HepG2 (cell line): ENCODE results near the gene UBXN2A. TPM values are rescaled to one million over a fixed set of nuclear protein-coding genes. Genes with fewer than 3 reads are reported as not detected.

Experiments
- ATAC-seq: fragments of 200-7000 bp; cut with Tn5 transposase; 3 replicates; pipeline ENCODE4 v1.9.1; 2020; ENCODE audit warnings: mild to moderate bottlenecking, moderate library complexity
- BruUV-seq: library from RNA; stranded (reverse); fragments of 400-500 nt; replicated peaks from 2 replicates; lab custom pipeline; 2021; lab: Mats Ljungman, UMichigan
- CTCF ChIA-PET: fragments of 300-600 bp; formaldehyde crosslinking; extraction: SDS; loops from one replicate; lab custom pipeline; 2021; ENCODE audit warnings: low total read pairs, inconsistent platforms, low intra/inter-chr PET ratio; lab: Yijun Ruan, JAX
- POLR2A ChIA-PET: fragments of 350-600 bp; sonication (Branson Sonifier 250); formaldehyde crosslinking; loops from one replicate; lab custom pipeline; 2020; ENCODE audit warnings: antibody characterized with exemption, inconsistent platforms; lab: Yijun Ruan, JAX
- DNase-seq: peaks from one replicate; pipeline ENCODE4 v3.0.0-alpha.2; 2015; ENCODE audit warnings: low spot score
- FAIRE-seq: peaks from 3 replicates; lab custom pipeline; 2011; peaks lifted over from hg19 to GRCh38; lab: Jason Lieb, UNC
- H2AFZ ChIP-seq: one replicate; pipeline ENCODE4 v1.6.1; 2011; ENCODE audit warnings: low read length, inconsistent platforms
- H3K27ac ChIP-seq: fragments of 300-600 bp; 3 replicates; pipeline ENCODE4 v1.8.0; 2011; ENCODE audit warnings: mixed run types, mild to moderate bottlenecking, mixed read lengths, low read length, inconsistent platforms; ENCODE audit not compliant: insufficient read depth; ENCODE audit errors: extremely low read length
- H3K27me3 ChIP-seq, 2 experiments: fragments of 200-600 bp in 1 of 2; 2 replicates in 1 of 2; 3 replicates in 1 of 2; pipeline versions ENCODE4 v1.6.0 to v1.8.0; 2011; ENCODE audit warnings: low read length in 2 of 2, mild to moderate bottlenecking in 2 of 2, moderate library complexity in 2 of 2, inconsistent platforms in 1 of 2; ENCODE audit not compliant: insufficient read depth in 2 of 2, control insufficient read depth in 1 of 2
- H3K36me3 ChIP-seq, 2 experiments: fragments of 200-600 bp in 1 of 2; replicated peaks in 1 of 2; 2 replicates in 1 of 2; 3 replicates in 1 of 2; pipeline versions ENCODE4 v1.5.1 to v1.8.0; 2011; ENCODE audit warnings: low read length in 2 of 2, inconsistent platforms in 1 of 2; ENCODE audit not compliant: insufficient read depth in 2 of 2, control insufficient read depth in 1 of 2
- H3K4me1 ChIP-seq: 2 replicates; pipeline ENCODE4 v1.5.1; 2012; ENCODE audit warnings: low read length, inconsistent platforms; ENCODE audit not compliant: insufficient read depth
- H3K4me2 ChIP-seq: 2 replicates; pipeline ENCODE4 v1.6.0; 2011; ENCODE audit warnings: low read depth, low read length, inconsistent platforms
- H3K4me3 ChIP-seq, 3 experiments: fragments of 200-600 bp in 1 of 3; sonication (generic), shearing (Covaris generic) in 1 of 3; replicated peaks in 1 of 3; 2 replicates each; pipeline ENCODE4 v1.5.1; 2011 to 2016; ENCODE audit warnings: low read length in 3 of 3, inconsistent platforms in 2 of 3, low read depth in 2 of 3, mild to moderate bottlenecking in 2 of 3, control low read depth in 1 of 3, mixed read lengths in 1 of 3; ENCODE audit not compliant: insufficient read depth in 1 of 3
- H3K79me2 ChIP-seq: one replicate; pipeline ENCODE4 v1.6.1; 2011; ENCODE audit warnings: low read length, inconsistent platforms; ENCODE audit not compliant: insufficient read depth
- H3K9ac ChIP-seq: 2 replicates; pipeline ENCODE4 v1.6.0; 2011; ENCODE audit warnings: mild to moderate bottlenecking, low read depth, low read length, inconsistent platforms; ENCODE audit not compliant: insufficient read depth
- H3K9me3 ChIP-seq: 2 replicates; pipeline ENCODE4 v1.5.1; 2012; ENCODE audit warnings: mild to moderate bottlenecking, low read length
- H4K20me1 ChIP-seq: 2 replicates; pipeline ENCODE4 v1.6.0; 2011; ENCODE audit warnings: inconsistent platforms, mild to moderate bottlenecking, low read length, moderate library complexity; ENCODE audit not compliant: insufficient read depth
- ARNT2 ChIP-seq: sonication (generic); formaldehyde crosslinking; IDR thresholded peaks from 2 replicates; pipeline ENCODE4 v1.8.0; 2022; ENCODE audit warnings: mild to moderate bottlenecking, low read depth, missing genetic modification reagents, moderate library complexity
- ATF7 ChIP-seq, 2 experiments: fragments of 450-650 bp in 1 of 2; sonication (generic) in 1 of 2; formaldehyde crosslinking in 1 of 2; IDR thresholded peaks; 2 replicates each; pipeline versions ENCODE4 v1.4.0 to v1.6.1; 2016 to 2020; ENCODE audit warnings: antibody characterized with exemption in 1 of 2, mild to moderate bottlenecking in 1 of 2, missing genetic modification reagents in 1 of 2
- KAT7 ChIP-seq: IDR thresholded peaks from 2 replicates; pipeline ENCODE4 v1.6.1; 2018; ENCODE audit warnings: borderline replicate concordance, missing compliant biosample characterization
- MIER3 ChIP-seq: IDR thresholded peaks from 2 replicates; pipeline ENCODE4 v1.6.1; 2016; ENCODE audit warnings: missing compliant biosample characterization, borderline replicate concordance
- SMC3 ChIP-seq: IDR thresholded peaks from 2 replicates; pipeline ENCODE4 v1.6.1; 2011; ENCODE audit warnings: low read length, improper control_type of control experiment
- TEAD3 ChIP-seq: optimal IDR thresholded peaks from 2 replicates; pipeline ENCODE3; 2016; ENCODE audit warnings: borderline replicate concordance
- ZNF232 ChIP-seq: sonication (generic); formaldehyde crosslinking; IDR thresholded peaks from 2 replicates; pipeline ENCODE4 v1.4.0; 2020; ENCODE audit warnings: missing genetic modification reagents, borderline replicate concordance
- ZNF235 ChIP-seq: sonication (generic); formaldehyde crosslinking; IDR thresholded peaks from 2 replicates; pipeline ENCODE4 v1.8.1; 2023; ENCODE audit warnings: mild to moderate bottlenecking, missing genetic modification reagents, borderline replicate concordance
- ZNF501 ChIP-seq: sonication (generic); formaldehyde crosslinking; IDR thresholded peaks from 2 replicates; pipeline ENCODE4 v1.5.1; 2020; ENCODE audit warnings: mild to moderate bottlenecking, moderate library complexity, missing genetic modification reagents
- ZNF530 ChIP-seq: sonication (generic); formaldehyde crosslinking; IDR thresholded peaks from 2 replicates; pipeline ENCODE4 v1.5.0; 2020; ENCODE audit warnings: low read depth, mild to moderate bottlenecking, missing genetic modification reagents
- ZNF549 ChIP-seq: sonication (generic); formaldehyde crosslinking; IDR thresholded peaks from 2 replicates; pipeline ENCODE4 v1.5.0; 2020; ENCODE audit warnings: missing genetic modification reagents
- ZNF598 ChIP-seq: sonication (generic); formaldehyde crosslinking; IDR thresholded peaks from 2 replicates; pipeline ENCODE4 v1.5.1; 2020; ENCODE audit warnings: mild to moderate bottlenecking, missing genetic modification reagents, borderline replicate concordance
- ZNF614 ChIP-seq: IDR thresholded peaks from 2 replicates; pipeline ENCODE4 v1.6.1; 2018; ENCODE audit warnings: missing biosample characterization, missing genetic modification reagents, inconsistent platforms, borderline replicate concordance
- ZNF773 ChIP-seq: sonication (generic); formaldehyde crosslinking; IDR thresholded peaks from 2 replicates; pipeline ENCODE4 v1.4.0; 2020; ENCODE audit warnings: missing genetic modification reagents, borderline replicate concordance
- ZNF780A ChIP-seq: sonication (generic); formaldehyde crosslinking; IDR thresholded peaks from 2 replicates; pipeline ENCODE4 v1.8.0; 2022; ENCODE audit warnings: mild to moderate bottlenecking, missing genetic modification reagents, moderate library complexity
- ZNF878 ChIP-seq: sonication (generic); formaldehyde crosslinking; IDR thresholded peaks from 2 replicates; pipeline ENCODE4 v1.8.1; 2023; ENCODE audit warnings: mild to moderate bottlenecking, missing genetic modification reagents, moderate library complexity
- WGBS: methylation state at CpG from one replicate; pipeline ENCODE4 v1.1.6; 2017; ENCODE audit warnings: low lambda C conversion rate; 5-methylcytosine and 5-hydroxymethylcytosine counted together
- in situ Hi-C: cut with HindIII; loops from 2 replicates; pipeline ENCODE4 v1.10.0; 2017; ENCODE audit warnings: low pct_unique_long_range_greater_than_20kb; ENCODE audit not compliant: extremely low pct_ligation_motif_present
- intact Hi-C: fragments of 100-400 bp; cut with micrococcal nuclease; formaldehyde crosslinking; loops from one replicate; pipeline ENCODE4 v1.10.0; 2022; ENCODE audit not compliant: unreplicated experiment
- polyA plus RNA-seq, 8 experiments: library from polyadenylated mRNA; depleted of rRNA in 3 of 8; stranded (reverse) in 7 of 8; unstranded in 1 of 8; fragments of >200 nt; fragmentation: Illumina TruSeq in 4 of 8; extraction: Trizol in 4 of 8; gene quantifications; 2 replicates each; pipeline versions ENCODE4 v1.2.1 to v1.2.3, GENCODE V29; 2011 to 2016; ENCODE audit warnings: low read depth in 4 of 8, missing spikeins in 1 of 8, mixed read lengths in 1 of 8; ENCODE audit not compliant: insufficient read depth in 1 of 8
- total RNA-seq, 5 experiments: library from RNA; depleted of rRNA; stranded (reverse); fragments of >200 nt; fragmentation: Illumina TruSeq; extraction: Trizol; gene quantifications; 2 replicates each; pipeline ENCODE4 v1.2.3, GENCODE V29; 2016; ENCODE audit warnings: low read depth in 1 of 5
- TF ChIP-seq, protein P1 (sequence below): sonication (generic); formaldehyde crosslinking; IDR thresholded peaks from 2 replicates; pipeline ENCODE4 v1.8.0; 2022; ENCODE audit warnings: mild to moderate bottlenecking, missing genetic modification reagents; ENCODE audit not compliant: insufficient replicate concordance
- TF ChIP-seq, protein P2 (sequence below): sonication (generic); formaldehyde crosslinking; IDR thresholded peaks from 2 replicates; pipeline ENCODE4 v1.5.1; 2020; ENCODE audit warnings: mild to moderate bottlenecking, missing genetic modification reagents, moderate library complexity
- TF ChIP-seq, protein P3 (sequence below): sonication (generic); formaldehyde crosslinking; IDR thresholded peaks from 2 replicates; pipeline ENCODE4 v1.5.0; 2020; ENCODE audit warnings: missing genetic modification reagents
- TF ChIP-seq, protein P4 (sequence below): sonication (generic); formaldehyde crosslinking; IDR thresholded peaks from 2 replicates; pipeline ENCODE4 v1.4.0; 2020; ENCODE audit warnings: missing genetic modification reagents; ENCODE audit errors: not compliant biosample characterization

The UBXN2A gene
- total and polyA plus RNA-seq, 2 of the 13 experiments (the other 11 are each of a cell fraction or from before 2014, with no cell fraction given) = 8.3 to 20.9 TPM

DNA sequence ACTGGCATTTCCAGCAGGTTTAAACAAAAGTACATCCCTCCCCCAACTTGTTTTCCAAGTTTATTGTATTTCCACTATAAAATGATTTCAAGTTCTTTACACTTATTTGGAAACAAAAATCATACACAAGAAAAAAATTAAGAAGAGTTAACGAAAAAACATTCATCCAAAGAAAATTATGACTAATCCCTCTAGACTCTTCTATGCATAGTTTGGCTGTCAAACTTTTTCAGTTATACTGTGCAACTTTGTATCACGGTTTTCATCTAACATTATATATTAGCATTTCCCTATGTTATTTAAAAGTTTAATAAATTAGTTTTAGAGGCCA is 106.3 kb downstream of the UBXN2A start:
- H3K79me2 ChIP-seq = peaks cover 36% of the 10 kb centered on the region
- H3K4me3 ChIP-seq = peak overlapping the region; percentile 84 to 93 (median 88)
- WGBS = 2% methylated on average over 2 of the region's 2 CpGs
- no peaks in the 10 kb centered on the region for H4K20me1 ChIP-seq
- intact Hi-C loops = loop anchor here (2.0 kb wide), 1 partner anchor 32 kb away; no protein-coding TSS in a partner anchor
- H3K4me1 ChIP-seq = peaks cover 53% of the 10 kb centered on the region
- FAIRE-seq (no peak), ATAC-seq (no peak), DNase-seq (no peak)
- H3K9me3 ChIP-seq = no peaks in the 10 kb centered on the region
- H3K36me3 ChIP-seq = no peaks in the 10 kb centered on the region
- ChIA-PET CTCF (no interaction called here), POLR2A (interaction anchor here (0.8 to 5.4 kb wide), 12 partner anchors 12 to 119 kb away, joined by 3 to 91 read pairs (median 16); partner anchors contain the start of genes ATAD2B, SF3B6, TP53I3 and UBXN2A)
- peak overlapping the region; percentile 84 for H3K4me2 ChIP-seq
- no TSS peak for BruUV-seq
- no peak overlapping the region for H2AFZ ChIP-seq
- in situ Hi-C loops = no loop called here
- H3K27me3 ChIP-seq = no peaks in the 10 kb centered on the region; a peak in 2 of 5 replicates
- peak overlapping the region; percentile 90 for H3K27ac ChIP-seq
- peak overlapping the region; percentile 83 for H3K9ac ChIP-seq
- TF ChIP-seq ZNF878 (CRISPR knock-in tag) (no peak), ATF7 (IDR thresholded peaks at IDR 0.05) (no peak), ATF7 (CRISPR knock-in tag; IDR thresholded peaks at IDR 0.05) (no peak), ZNF598 (CRISPR knock-in tag) (no peak), KAT7 (CRISPR knock-in tag) (no peak), SMC3 (no peak), ZNF235 (CRISPR knock-in tag) (no peak), ZNF232 (no peak), TEAD3 (CRISPR knock-in tag) (no peak), ZNF780A (CRISPR knock-in tag) (peak; percentile 72; the same call in 1 of the 2 replicates), ARNT2 (CRISPR knock-in tag) (0 out of 2 replicates have a peak, but pooled peaks have one; percentile 2), ZNF773 (no peak), MIER3 (CRISPR knock-in tag) (no peak), ZNF530 (CRISPR knock-in tag) (no peak), ZNF614 (CRISPR knock-in tag) (no peak), ZNF549 (CRISPR knock-in tag) (no peak), ZNF501 (no peak)
- TF ChIP-seq, protein P1, sequence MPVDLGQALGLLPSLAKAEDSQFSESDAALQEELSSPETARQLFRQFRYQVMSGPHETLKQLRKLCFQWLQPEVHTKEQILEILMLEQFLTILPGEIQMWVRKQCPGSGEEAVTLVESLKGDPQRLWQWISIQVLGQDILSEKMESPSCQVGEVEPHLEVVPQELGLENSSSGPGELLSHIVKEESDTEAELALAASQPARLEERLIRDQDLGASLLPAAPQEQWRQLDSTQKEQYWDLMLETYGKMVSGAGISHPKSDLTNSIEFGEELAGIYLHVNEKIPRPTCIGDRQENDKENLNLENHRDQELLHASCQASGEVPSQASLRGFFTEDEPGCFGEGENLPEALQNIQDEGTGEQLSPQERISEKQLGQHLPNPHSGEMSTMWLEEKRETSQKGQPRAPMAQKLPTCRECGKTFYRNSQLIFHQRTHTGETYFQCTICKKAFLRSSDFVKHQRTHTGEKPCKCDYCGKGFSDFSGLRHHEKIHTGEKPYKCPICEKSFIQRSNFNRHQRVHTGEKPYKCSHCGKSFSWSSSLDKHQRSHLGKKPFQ = no peak
- TF ChIP-seq, protein P2, sequence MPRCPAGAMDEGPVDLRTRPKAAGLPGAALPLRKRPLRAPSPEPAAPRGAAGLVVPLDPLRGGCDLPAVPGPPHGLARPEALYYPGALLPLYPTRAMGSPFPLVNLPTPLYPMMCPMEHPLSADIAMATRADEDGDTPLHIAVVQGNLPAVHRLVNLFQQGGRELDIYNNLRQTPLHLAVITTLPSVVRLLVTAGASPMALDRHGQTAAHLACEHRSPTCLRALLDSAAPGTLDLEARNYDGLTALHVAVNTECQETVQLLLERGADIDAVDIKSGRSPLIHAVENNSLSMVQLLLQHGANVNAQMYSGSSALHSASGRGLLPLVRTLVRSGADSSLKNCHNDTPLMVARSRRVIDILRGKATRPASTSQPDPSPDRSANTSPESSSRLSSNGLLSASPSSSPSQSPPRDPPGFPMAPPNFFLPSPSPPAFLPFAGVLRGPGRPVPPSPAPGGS (CRISPR knock-in tag) = no peak
- TF ChIP-seq, protein P3, sequence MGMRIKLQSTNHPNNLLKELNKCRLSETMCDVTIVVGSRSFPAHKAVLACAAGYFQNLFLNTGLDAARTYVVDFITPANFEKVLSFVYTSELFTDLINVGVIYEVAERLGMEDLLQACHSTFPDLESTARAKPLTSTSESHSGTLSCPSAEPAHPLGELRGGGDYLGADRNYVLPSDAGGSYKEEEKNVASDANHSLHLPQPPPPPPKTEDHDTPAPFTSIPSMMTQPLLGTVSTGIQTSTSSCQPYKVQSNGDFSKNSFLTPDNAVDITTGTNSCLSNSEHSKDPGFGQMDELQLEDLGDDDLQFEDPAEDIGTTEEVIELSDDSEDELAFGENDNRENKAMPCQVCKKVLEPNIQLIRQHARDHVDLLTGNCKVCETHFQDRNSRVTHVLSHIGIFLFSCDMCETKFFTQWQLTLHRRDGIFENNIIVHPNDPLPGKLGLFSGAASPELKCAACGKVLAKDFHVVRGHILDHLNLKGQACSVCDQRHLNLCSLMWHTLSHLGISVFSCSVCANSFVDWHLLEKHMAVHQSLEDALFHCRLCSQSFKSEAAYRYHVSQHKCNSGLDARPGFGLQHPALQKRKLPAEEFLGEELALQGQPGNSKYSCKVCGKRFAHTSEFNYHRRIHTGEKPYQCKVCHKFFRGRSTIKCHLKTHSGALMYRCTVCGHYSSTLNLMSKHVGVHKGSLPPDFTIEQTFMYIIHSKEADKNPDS = no peak
- TF ChIP-seq, protein P4, sequence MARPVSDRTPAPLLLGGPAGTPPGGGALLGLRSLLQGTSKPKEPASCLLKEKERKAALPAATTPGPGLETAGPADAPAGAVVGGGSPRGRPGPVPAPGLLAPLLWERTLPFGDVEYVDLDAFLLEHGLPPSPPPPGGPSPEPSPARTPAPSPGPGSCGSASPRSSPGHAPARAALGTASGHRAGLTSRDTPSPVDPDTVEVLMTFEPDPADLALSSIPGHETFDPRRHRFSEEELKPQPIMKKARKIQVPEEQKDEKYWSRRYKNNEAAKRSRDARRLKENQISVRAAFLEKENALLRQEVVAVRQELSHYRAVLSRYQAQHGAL (CRISPR knock-in tag) = no peak
